GM10847 (cell line): Measurements from ENCODE around the gene BRD7.

Source experiments
- POLR2A ChIP-seq: IDR thresholded peaks from 2 replicates; pipeline ENCODE4 v1.6.1; 2011; ENCODE audit not compliant: insufficient read length; ENCODE audit errors: extremely low read depth

Gene BRD7

GRCh38 chr16:50338371-50339231 lies 30.2 kb downstream of the BRD7 start:
- TF ChIP-seq POLR2A: no peak

- no peak for TF ChIP-seq POLR2A
Measured at GRCh38 chr16:50336884-50337283, 31.9 kb downstream of the BRD7 start.

GRCh38 chr16:50335196-50335958 lies 33.4 kb downstream of the BRD7 start:
- no peak for TF ChIP-seq POLR2A

GRCh38 chr16:50334106-50334975 lies 34.4 kb downstream of the BRD7 start:
- no peak for TF ChIP-seq POLR2A

- TF ChIP-seq POLR2A: no peak
Measured at GRCh38 chr16:50332599-50332998, 36.2 kb downstream of the BRD7 start.

GRCh38 chr16:50331570-50331969 lies 37.2 kb downstream of the BRD7 start:
- no peak for TF ChIP-seq POLR2A

- TF ChIP-seq POLR2A: no peak
Measured at GRCh38 chr16:50329446-50330189, 39.2 kb downstream of the BRD7 start.

GRCh38 chr16:50326835-50327465 lies 41.8 kb downstream of the BRD7 start:
- TF ChIP-seq POLR2A: no peak

- TF ChIP-seq POLR2A: no peak
Measured at GRCh38 chr16:50326264-50326663, 42.5 kb downstream of the BRD7 start.

- TF ChIP-seq POLR2A: no peak
Measured at GRCh38 chr16:50324345-50324744, 44.4 kb downstream of the BRD7 start.

- TF ChIP-seq POLR2A: no peak
Measured at GRCh38 chr16:50323335-50324011, 45.3 kb downstream of the BRD7 start.

GRCh38 chr16:50322333-50322732 lies 46.5 kb downstream of the BRD7 start:
- TF ChIP-seq POLR2A: no peak

- no peak for TF ChIP-seq POLR2A
Measured at GRCh38 chr16:50320310-50320709, 48.5 kb downstream of the BRD7 start.
